ENCODE results near the gene HS3ST3A1.

The HS3ST3A1 gene

DNA sequence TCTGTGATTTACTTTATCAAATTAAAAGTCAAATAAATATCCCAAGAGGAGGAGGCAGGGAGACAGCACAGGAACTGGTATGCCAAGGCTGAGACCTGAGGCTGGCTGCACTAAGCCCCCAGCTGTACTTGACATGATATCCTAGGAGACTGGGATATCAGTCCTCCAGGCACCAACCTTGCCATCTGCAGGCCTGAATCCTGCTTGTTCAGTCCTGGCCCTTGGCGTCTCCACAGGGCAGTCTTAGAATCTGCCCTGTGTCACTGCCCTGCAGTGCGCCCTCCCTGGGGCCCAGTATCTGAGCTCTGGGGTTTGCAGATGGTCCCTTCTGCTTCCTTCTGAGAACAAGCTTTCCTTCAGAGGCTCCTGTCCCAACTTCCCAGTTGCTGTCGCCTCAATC, 75.9 kb downstream of the HS3ST3A1 start:
- CTCF ChIA-PET: interaction anchor here (0.5 to 0.7 kb wide), 2 partner anchors 247 to 343 kb away, joined by 3 read pairs; no protein-coding TSS in a partner anchor
- TF ChIP-seq, protein P1, sequence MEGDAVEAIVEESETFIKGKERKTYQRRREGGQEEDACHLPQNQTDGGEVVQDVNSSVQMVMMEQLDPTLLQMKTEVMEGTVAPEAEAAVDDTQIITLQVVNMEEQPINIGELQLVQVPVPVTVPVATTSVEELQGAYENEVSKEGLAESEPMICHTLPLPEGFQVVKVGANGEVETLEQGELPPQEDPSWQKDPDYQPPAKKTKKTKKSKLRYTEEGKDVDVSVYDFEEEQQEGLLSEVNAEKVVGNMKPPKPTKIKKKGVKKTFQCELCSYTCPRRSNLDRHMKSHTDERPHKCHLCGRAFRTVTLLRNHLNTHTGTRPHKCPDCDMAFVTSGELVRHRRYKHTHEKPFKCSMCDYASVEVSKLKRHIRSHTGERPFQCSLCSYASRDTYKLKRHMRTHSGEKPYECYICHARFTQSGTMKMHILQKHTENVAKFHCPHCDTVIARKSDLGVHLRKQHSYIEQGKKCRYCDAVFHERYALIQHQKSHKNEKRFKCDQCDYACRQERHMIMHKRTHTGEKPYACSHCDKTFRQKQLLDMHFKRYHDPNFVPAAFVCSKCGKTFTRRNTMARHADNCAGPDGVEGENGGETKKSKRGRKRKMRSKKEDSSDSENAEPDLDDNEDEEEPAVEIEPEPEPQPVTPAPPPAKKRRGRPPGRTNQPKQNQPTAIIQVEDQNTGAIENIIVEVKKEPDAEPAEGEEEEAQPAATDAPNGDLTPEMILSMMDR (conservative IDR thresholded peaks at IDR 0.05; ENCODE audit: low read depth): no peak
- no peak overlapping the region for H3K27ac ChIP-seq
- POLR2A ChIA-PET (ENCODE audit: low non-redundant PET): no interaction called here
- no peak for DNase-seq (ENCODE audit: low spot score)

DNA sequence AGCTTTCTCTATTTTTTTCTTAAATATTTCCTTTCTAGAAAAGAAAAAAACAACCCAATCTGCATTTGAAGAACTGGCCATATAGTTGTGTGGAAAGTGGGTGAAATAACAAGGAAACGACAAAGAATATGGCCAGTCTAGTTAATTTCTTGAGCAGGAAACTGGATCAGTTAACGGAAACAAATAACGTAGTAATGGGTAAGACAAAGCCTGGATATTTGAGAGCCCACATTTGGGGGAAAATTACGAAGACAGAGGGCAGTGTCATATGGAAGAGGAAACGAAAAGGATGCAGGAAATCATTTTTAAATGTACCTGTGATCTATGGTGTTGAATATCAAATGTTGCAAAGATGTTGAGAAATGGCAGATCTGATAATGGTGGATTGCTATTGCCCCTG, 78.6 kb downstream of the HS3ST3A1 start:
- no peak overlapping the region for H3K27ac ChIP-seq
- POLR2A ChIA-PET (ENCODE audit: low non-redundant PET): interaction anchor here (0.6 kb wide), 1 partner anchor 58 kb away, joined by 5 read pairs; no protein-coding TSS in a partner anchor
- DNase-seq (ENCODE audit: low spot score): no peak
- CTCF ChIA-PET: no interaction called here
- TF ChIP-seq, protein P1 (conservative IDR thresholded peaks at IDR 0.05; ENCODE audit: low read depth): no peak

DNA sequence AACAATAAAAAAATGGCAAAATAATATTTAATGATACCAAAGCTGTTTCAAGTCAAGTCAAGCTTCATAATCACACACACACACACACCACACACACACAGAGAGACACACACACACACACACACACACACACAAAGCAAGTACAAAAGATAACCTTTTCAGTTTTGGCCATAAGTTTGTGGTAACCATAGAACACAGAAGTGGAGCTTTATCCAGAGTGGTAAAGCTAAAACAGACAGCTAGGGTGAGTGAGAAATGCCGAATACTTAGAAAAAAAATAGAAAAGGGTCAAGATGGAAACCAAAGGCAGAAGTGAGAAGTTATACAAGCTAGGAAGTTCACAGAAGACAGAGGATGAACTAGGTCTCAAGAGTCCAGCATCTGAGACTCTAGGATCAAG, 79.0 kb downstream of the HS3ST3A1 start:
- CTCF ChIA-PET: no interaction called here

DNA sequence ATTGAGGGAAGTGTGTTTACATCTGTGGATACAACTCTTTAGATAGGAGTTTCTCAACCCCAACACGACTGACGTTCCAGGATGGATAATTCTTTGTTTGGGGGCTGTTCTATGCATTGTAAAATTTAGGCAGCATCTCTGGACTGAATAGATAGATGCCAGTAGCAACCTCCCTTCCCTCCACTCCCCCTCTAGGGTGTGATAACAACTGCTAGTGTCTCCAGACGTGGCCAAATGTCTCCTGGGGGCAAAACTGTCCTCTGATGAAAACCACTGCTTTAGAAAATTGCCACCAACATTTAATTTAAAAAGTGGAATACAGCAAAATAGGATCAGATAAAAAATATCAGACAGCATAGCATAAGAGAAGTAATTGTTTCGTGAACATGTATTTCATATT, 79.9 kb downstream of the HS3ST3A1 start:
- CTCF ChIA-PET: no interaction called here
- TF ChIP-seq, protein P1 (conservative IDR thresholded peaks at IDR 0.05; ENCODE audit: low read depth): no peak
- DNase-seq (ENCODE audit: low spot score): no peak
- H3K27ac ChIP-seq: no peak overlapping the region
- POLR2A ChIA-PET (ENCODE audit: low non-redundant PET): no interaction called here

More for the DNA sequence above, 79.0 kb downstream of the HS3ST3A1 start:
- POLR2A ChIA-PET (ENCODE audit: low non-redundant PET): interaction anchor here (0.6 kb wide), 1 partner anchor 59 kb away, joined by 5 read pairs; no protein-coding TSS in a partner anchor
- no peak overlapping the region for H3K27ac ChIP-seq
- TF ChIP-seq, protein P1 (conservative IDR thresholded peaks at IDR 0.05; ENCODE audit: low read depth): no peak
- no peak for DNase-seq (ENCODE audit: low spot score)

DNA sequence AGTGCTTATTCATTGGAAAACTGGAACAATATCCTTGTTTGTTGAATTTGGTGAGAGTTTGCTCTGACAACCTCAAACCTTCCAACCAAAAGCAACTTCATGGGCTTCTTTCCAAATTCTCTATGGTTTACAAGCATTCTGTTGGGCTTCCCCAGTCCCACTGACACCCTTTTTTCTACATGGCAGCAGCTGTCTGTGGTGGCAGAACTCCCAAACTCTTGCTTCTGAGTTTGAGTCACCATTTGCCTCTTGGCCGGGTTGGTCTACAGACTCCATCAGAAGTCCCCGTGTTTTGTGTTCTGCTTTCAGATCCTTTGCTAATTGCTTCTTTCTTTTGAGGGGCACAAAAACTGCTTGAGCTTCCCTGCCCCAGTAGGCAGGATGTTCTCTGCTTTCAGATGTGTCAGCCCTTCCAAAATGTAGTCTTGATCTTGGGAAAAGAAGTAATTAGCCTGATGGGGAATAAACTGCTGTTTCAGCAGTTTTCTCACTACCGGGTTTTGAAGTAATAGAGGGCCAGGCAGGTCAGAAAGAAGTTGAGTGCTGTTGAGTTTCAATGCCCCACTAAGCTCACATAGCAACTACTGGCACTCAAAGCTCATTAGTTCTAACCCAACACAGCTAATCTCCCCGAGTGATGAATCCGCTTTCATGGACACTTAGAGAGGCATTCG, 80.7 kb downstream of the HS3ST3A1 start:
- H3K27ac ChIP-seq: no peak overlapping the region
- DNase-seq (ENCODE audit: low spot score): no peak
- CTCF ChIA-PET: no interaction called here
- TF ChIP-seq, protein P1 (conservative IDR thresholded peaks at IDR 0.05; ENCODE audit: low read depth): no peak
- POLR2A ChIA-PET (ENCODE audit: low non-redundant PET): no interaction called here

DNA sequence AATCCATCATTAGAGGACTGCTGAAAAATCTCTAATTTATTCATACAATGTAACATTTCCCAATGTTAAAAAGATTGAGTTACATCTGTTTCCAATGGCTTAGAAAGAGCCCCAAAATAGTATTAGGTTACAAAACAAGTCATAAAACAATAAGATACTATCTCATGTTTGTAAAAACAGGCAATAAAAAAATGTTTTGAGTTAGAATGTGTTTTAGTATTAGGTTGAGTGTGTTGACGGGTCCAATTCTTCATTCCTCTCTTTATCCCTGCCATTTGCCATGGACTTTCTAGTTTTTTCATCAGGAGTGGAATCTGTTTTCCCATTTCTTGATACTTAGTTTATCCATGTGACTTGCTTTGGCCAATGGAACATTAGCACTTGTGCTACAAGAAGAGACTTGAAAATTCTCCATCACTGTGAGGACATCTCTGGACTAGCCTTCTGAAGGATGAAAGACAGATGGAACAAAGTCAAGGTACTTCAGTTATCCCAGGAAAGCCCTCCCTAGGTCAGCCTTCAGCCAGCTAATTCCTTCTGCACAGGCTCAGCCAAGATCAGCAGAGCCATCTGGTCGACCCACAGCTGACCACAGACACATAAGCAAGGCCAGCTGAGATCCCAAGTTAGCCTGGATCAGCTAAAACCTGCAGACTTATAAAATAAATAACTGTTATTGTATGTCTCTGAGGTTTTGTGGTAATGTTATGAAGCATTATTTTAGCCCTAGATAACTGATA, 83.3 kb downstream of the HS3ST3A1 start:
- DNase-seq (ENCODE audit: low spot score): no peak
- ChIA-PET POLR2A (ENCODE audit: low non-redundant PET) (no interaction called here), CTCF (no interaction called here)
- no peak overlapping the region for H3K27ac ChIP-seq
- TF ChIP-seq, protein P1 (conservative IDR thresholded peaks at IDR 0.05; ENCODE audit: low read depth): no peak
